NCI-H2171 (cell line): ENCODE results near the gene RNF208.
"Not testable (repeated sequence)": the region's sequence is repeated elsewhere in the genome, so short reads cannot be mapped to it uniquely, and the experiment has no call there.

Experiments used
- DNase-seq: peaks from one replicate; lab custom pipeline; 2025; lab: John Stamatoyannopoulos, UW

The RNF208 gene

DNA sequence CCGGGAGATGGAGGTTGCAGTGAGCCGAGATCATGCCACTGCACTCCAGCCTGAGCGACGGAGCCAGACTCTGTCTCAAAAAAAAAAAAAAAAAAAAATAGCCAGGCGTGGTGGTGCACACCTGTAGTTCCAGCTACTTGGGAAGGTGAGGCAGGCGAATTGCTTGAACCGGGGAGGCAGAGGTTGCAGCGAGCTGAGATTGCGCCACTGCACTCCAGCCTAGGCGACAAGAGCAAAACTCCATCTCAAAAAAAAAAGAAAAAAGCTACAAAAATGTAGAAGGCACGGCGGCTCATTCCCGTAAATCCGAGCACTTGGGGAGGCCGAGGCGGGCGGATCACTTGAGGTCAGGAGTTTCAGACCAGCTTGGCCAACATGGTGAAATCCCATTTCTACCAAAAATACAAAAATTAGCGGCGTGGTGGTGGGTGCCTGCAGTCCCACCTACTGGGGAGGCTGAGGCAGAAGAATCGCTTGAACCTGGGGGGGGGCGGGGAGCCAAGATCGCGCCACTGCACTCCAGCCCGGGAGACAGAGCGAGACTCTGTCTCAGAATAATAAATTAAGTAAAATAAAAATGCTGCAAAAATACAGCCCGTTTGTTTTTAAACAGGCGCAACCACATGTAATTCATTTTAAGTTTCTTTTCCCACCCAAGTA lies 17.6 kb upstream of the RNF208 start:
- not testable (repeated sequence) for DNase-seq

DNA sequence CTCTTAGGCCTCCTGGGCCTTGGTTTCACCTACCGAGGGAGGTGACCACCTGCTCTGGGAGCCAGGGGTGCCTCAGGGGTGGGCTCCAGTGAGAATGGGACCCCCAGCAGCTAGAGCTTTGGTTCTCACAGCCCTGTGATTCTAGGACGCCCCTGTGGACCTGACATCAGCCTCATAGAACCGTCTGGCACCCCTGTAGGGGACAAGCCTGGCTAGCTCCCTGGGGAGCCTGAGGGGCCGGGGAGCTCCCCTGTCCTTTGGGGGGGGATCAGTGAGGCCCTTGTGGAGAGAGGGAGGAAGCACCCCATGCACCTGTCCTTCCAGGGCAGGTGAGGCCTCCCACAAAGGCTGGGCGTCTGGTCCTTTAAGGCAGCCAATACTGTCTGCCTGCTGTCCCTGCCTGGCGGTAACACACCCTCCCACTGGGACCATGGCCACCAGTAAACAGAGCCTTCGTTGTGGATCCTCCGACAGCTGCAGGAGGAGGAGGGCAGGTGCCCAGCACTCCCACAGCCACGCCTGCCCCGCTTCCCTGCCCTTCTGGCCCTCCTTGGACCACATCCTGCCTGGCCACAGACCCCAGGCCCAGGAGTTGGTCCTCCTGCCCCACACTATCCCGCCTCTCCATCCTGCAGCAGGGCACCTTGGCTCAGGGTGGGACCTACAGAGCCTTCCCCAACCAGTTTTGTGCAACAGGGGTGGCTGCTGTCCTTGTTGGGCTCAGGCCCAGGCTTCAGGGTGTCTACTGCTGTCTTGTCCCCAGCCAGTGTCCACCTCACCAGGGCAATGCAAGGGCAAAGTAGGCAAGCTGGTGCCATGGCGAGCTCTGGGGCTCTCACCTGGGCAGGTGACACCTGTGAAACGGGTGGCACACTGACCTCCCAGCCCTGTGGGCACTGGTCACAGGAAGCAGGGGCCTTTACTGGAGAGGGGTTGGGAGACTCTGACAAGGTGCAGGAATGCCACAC lies 16.0 kb upstream of the RNF208 start:
- DNase-seq, result no peak

DNA sequence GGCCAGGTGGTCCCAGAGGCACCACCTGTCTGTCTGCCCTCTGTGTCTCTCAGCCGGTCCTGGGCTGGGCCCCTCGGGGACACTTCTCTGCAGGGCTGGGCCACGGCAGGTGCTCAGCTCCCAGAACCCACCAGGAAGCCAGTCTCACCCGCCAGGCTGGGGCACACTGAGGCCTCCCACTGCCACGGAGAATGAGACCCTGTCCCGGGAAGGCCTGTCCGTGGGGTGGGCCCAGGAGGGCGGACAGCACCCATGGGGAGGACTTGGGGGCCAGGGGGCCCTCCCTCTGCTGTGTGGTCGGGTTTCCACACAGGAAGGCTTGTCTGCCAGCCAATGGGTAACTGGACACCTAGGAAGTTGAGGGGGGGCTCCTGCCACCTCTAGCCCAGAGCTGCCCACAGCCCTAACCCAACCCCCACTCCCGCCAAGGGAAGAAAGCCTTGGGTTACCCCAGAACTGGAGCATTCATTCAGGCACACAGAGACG lies 14.9 kb upstream of the RNF208 start:
- no peak for DNase-seq

DNA sequence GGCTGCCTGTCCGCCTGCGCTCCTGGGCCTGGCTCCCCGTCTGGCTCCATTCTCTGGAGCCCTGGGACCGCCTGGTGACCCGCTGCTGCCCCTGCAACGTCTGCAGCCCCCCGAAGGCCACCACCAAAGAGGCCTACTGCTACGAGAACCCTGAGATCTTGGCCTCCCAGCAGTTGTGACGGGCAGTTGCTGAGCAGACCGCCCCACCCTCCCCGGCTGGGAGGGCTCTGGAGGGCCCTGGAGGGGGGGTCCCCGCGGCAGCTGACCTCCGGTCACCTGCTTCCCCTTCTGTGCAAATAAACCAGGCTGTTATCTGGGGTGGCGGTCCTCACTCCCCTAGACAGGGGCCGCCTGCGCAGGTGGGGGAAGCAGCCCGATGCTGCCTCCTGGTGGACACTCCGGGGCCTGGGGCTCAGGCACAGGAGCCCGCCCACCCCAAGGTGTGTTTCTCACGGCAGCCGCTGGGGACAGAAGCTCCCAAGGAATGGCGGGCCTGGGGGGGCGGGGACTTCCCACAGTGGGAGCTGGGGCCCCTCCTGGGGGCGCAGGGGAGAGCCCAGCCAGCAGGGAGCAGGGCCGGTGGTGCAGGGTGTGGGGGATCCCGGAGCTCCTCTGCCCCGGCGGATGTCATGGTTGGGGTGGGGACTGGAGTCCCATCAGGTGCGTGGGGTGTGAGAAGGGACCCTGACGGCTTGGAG lies 14.3 kb upstream of the RNF208 start:
- peak; percentile 96 for DNase-seq

DNA sequence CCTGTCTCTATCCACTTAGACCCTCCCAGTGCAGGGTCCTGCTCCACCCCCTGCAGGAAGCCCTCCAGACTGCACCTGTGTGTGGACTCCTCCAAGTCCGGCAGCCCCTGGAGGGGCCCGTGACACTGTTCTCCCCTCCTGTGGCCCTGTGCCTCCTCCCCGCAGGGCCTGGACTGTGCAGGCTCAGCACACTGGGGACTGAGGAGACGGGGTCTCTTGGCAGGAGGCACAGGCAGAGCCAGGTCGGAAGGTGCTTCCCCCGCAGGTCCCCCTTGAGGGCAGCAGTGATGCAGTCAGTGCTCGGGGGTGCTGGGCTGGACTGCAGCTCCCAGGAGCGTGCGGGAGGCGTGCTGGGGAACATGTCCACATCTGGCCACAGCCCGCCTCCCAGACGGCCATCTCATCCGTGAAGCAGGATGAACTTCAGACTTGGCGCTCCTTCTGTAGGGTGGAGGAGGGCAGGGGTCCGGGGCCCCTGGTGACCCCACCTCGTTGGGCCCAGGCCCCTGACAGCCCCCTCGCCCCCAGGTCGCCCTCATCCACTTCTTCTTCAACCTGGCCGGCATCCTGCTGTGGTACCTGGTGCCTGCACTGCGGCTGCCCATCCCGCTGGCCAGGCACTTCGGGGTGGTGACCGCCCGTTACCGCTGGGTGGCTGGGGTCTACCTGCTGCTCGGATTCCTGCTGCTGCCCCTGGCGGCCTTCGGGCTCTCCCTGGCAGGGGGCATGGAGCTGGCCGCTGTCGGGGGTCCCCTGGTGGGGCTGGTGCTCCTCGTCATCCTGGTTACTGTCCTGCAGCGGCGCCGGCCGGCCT lies 13.6 kb upstream of the RNF208 start:
- no peak for DNase-seq

DNA sequence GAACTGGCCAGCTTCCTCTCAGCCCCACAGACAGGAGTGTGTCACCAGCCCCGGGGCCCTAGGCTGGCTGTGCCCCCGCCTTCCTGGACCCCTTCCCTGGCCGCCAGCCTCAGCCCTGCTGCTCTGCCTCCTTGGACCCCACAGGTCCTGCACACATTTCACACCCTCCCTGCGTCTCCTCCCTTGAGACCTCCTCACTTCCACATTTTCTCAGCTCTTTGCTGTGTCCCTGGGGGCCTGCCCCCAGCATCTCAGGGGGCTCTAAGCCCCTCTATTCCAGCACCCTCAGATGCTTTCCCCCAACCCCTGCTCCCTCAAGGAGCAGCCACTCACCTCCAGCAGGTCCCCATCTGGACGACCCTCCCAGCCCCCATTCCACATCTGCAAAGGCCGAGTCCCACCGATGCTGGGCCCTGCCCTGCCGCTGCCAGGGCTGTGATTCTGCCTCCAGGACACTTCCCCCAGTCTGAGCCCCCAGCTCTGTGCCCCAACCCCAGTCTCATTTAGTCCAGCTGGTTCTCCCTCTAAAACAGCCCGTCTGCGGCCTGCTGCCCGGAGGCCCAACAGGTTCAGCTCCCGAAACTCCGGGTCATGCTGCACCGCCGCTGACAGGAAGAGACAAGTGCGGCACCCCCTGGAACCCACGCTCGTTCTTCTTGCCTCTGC lies 12.9 kb upstream of the RNF208 start:
- no peak for DNase-seq

DNA sequence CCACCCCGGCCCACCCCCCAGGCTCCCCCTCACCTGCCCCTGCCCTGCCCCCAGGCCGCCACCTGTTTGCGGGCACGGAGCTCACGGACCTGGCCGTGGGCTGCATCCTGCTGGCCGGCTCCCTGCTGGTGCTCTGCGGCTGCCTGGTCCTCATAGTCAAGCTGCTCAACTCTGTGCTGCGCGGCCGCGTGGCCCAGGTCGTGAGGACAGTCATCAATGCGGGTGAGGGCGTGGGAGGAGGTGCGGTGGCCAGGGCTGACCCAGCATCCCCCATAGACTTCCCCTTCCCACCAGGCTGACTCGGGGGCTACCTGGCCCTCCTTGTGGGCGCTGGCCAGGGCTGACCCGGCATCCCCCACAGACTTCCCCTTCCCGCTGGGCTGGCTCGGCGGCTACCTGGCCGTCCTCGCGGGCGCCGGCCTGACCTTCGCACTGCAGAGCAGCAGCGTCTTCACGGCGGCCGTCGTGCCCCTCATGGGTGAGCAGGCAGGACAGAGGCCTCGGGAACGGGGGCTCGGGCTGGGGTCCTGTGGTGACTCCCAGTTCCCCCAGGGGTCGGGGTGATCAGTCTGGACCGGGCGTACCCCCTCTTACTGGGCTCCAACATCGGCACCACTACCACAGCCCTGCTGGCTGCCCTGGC lies 12.1 kb upstream of the RNF208 start:
- DNase-seq, result no peak

DNA sequence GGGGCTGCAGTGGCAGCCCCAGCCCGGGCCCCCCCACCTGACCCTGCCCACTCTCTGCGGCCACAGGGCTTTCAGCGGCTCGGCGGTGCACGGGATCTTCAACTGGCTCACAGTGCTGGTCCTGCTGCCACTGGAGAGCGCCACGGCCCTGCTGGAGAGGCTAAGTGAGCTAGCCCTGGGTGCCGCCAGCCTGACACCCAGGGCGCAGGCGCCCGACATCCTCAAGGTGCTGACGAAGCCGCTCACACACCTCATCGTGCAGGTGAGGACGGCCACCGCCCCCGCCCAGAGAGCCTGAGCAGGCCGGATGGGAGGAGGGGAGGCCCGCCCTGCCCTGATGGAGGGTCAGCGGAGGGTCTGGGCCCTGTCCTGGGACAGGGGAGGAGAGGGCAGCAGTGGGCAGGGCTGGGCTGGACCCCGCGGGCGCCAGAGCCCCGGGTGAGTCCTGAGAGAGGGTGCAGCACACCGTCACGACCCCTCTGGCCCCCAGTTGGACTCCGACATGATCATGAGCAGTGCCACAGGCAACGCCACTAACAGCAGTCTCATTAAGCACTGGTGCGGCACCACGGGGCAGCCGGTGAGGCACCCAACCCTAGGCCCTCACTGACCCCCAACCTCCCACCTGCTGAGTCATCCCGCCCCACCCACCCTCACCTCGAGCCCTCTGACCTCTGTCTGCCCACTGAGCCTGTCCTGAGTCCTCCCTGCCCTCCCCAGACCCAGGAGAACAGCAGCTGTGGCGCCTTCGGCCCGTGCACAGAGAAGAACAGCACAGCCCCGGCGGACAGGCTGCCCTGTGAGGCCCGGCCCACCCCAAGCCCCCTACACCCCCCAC lies 11.3 kb upstream of the RNF208 start:
- no peak for DNase-seq

DNA sequence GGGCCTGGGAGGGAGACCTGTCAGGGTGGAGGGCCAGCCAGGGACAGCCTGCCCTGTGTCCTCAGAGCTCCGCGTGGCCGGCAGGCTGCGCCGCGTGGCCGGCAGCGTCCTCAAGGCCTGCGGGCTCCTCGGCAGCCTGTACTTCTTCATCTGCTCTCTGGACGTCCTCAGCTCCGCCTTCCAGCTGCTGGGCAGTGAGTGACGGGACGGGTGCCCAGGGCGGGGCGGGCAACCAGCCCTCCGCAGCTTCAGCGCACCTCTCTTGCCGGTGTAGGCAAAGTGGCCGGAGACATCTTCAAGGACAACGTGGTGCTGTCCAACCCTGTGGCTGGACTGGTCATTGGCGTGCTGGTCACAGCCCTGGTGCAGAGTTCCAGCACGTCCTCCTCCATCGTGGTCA lies 10.5 kb upstream of the RNF208 start:
- DNase-seq, result no peak

DNA sequence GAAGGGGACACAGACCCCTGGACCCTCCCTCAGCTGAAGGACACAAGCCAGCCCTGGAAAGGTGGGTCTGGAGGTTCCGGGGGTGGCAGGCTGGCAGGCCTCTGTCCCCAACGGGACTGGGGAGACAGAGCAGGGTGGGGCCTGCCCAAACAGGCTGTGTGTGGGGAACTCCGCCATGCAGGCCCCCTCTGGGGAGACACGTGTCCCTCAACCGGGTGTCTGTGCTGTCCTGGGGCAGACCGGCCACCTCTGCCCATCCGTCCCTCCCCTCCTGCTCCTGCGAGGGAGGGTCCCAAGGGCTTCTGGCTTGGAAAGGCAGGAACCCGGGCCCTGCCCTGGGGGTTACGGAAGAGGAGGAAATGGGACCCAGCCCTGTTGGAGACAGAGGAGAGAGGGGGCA lies 10.1 kb upstream of the RNF208 start:
- no peak for DNase-seq

DNA sequence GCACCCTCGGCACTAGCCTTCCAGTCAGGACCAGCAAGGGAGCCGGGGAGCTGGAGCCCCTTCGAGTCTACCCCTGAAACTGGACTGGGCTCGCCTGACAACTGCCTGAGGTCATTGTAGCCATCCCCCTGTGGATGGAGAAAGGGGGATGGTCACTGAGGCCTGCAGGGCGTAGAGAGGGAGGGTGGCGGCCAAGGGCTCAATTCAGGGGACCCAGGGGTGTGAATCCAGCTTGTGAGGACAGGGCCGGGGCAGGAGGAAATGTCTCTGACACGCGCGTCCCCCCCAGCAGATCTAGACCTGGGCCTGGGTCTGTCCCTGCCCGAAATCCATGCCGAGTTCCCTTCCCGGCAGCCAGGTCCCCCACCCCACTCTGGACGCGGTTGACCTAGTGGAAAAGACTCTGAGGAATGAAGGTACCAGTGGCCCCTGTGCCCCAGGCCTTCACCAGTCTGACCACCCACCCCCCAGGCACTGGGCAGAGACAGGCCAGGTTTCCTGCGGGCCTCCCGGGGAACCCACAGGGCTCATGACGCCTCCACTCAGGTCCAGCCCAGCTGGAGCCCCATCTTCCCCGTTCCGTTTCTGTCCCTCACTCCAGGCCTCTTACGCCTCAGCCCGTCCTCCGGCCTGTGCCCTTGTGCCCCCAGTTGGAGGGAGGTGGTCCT lies 9.5 kb upstream of the RNF208 start:
- no peak for DNase-seq

DNA sequence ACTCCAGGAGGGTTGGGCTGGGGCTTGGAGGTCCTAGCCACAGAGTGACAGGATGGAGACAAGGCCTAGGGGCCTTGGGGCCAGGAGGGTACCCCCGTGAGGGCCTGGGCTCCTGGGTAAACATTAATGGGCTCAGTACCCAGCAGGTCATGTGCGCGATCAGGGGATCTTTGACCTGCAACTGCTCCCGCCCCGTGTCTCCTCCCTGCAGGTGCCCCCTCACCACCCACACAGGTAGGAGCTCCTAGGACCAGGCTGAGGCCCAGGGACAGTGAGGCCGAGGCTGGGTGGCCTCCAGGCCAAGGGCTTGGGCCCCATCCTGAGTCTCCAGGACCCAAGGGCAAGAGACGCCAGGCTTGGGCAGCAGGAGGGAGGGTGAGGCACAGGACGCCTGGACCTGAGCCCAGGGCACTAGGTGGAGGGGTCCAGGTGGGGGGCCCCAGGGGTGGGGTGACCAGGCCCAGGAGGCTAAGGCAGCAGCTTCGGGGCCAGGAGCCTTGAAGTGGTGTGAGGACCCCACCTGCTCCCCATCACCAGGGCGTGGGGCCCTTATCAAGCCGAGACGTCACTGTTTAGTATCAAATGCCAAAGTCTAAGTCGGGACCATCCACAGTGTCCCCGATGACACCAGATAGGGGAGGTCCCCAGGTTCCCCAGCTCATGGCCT lies 8.8 kb upstream of the RNF208 start, which contains the start of gene SLC34A3:
SLC34A3 (plus strand) TSS at position 197 of the 667 bp plus-strand sequence. CDS start 802 bp downstream, outside the sequence.
- DNase-seq, result no peak

DNA sequence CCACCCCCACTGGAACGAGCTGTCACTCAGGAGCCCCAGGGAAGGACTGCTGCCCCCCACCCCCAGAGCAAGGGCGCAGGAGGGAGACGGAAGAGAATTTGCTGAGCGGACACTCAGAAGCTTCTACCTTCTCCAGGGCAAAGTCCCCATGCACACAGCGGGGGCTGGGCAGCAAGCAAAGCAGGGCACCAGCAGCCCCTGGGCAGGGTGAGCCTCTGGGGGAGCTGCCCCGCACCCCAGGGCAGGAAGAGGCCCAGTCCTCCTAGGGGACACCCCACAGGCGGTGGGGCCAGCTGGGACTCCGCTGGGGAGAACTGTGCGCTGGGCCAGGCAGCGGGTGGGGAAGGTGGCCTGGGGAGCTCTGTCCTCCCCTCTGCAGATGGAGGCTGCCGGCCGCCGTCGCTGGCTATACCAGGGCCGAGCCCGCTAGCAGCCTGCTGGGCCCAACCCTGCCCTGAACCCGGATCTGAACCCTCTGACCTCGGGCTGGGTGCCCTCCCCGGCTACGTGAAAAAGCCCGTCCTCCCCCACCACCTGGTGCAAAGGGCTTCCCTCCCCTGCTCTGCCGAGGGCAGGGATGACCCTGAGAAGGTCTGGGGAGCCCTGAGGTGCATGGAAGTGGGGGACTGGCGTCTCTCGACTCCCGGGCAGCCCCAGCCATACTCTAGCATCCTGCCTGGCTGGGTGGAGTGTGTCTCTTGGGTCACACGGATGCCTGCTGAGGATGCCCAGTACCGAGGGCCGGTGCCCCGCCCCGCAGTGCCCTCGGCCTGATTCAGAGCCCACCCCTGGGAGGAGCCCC lies 8.1 kb upstream of the RNF208 start:
- no peak for DNase-seq

DNA sequence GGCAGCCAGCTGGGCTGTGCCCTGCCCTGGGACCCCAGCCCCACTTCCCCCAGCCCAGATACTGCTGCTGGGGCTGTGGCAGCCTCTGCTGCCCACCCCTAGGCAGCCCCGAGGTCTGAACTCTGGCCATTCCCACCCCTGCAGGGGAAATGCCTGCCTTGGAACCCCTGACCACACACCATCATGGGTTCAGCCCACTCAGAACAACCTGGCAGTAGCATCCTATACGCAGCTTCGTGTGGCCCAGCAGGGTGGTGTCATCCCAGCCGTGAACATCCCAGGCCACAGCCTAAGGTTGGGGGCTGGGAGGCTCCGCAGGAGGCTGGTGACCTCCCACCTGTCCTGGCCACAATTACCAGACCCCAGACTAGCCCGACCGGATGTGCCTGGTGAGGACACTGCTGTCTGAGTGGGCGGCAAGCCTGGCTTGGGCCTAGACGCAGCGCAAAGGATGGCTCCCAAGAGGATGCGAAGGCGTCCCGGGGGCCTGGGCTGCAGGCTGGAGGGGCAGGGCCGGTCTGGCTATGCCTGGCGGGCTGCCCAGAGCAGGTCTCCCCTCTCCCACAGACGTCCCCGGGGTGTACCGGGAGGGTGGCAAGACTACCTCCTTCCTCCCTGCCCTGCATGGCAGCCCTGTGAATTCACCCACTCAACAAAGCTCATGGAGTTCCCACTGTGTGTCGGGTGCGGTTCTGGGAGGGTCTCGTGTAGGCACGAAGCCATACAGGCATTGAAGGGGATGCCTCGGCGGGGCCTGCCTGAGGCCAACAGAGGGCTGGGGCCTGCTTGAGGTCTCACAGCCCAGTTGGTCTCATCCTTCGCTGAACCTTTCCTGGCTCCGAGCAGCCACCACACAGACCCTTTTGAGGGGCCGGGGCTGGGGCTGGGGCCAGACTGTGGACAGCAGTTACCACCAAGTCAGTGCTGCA lies 7.2 kb upstream of the RNF208 start:
- DNase-seq, result no peak

DNA sequence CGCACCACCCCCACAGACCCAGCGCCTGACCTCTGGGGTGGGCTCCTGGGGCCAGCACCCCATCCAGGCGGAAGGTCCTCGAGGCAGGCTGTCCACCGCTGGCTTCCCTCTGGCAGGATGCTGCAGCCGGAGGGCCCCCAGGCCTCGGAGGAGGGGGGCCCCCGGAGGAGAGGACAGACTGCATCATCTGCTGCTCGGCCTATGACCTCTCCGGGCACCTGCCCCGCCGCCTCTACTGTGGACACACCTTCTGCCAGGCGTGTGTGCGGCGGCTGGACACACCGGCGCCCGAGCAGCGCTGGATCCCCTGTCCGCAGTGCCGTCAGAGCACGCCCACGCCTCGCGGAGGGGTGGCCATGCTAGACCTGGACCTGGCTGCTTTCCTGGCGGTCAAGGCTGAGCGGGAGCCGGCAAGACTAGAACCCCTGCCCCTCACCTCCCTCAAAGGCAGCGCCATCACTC lies 6.5 kb upstream of the RNF208 start:
- no peak for DNase-seq

DNA sequence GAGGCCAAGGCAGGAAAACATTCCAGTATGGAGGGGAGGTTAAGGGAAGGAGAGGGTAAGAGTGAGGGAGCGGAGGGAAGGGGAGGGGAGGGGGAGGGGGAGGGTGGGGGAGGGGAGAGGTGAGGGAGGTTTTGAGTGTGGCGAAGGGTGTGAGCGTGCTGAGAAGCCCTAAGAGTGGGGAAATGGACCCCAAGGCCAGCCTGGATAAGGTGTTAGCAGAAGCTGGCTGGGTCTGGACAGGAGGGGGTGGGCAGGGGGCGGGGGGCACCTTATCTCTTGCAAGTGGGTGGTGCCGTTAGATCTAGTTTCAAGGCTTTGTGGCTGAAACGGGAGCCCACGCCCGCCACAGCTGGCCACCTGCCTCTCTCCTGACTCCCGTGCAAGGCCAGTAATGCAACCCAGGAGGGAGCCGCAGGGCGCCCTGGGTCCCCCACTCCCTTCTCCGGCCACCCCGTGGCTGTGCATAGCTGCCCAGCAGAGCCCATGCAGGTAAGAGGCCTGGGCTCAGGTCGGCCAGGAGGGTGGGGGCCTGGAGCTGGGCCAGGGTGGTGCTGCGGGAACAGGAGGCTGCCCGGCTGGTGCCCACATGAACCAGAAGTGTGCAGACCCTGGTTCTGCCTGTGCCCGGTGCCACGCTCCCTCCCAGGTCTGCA lies 5.9 kb upstream of the RNF208 start:
- DNase-seq, result no peak
